ENCODE data around the gene TCP1.

DNA sequence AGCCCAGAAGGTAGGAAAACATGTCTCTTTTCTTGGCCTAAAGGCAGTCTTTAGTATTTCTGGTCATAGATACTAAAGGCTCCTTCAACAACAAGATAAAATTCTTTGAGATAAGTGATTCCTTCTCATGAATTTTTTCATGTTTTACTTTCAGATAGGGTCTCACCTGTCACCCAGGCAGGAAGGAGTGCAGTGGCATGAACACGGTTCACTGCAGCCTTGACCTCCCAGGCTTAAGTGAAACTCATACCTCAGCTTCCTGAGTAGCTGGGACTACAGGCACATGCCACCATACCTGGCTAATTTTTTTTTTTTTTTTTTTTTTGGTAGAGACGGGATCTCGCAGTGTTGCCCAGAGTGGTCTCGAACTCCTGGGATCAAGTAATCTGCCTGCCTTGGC lies 19.7 kb upstream of the TCP1 start:
- TF ChIP-seq CTCF (IDR thresholded peaks at IDR 0.05) (no peak), POLR2A (IDR thresholded peaks at IDR 0.05) (no peak)
